DMS 273 (cell line): ENCODE data around the gene BCKDHA.
A peak's percentile ranks its signal among the peaks of the same experiment; 100 is the strongest.

Source experiments
- DNase-seq: peaks from one replicate; lab custom pipeline; 2025; ENCODE audit not compliant: unreplicated experiment; lab: John Stamatoyannopoulos, UW

The BCKDHA gene

DNA sequence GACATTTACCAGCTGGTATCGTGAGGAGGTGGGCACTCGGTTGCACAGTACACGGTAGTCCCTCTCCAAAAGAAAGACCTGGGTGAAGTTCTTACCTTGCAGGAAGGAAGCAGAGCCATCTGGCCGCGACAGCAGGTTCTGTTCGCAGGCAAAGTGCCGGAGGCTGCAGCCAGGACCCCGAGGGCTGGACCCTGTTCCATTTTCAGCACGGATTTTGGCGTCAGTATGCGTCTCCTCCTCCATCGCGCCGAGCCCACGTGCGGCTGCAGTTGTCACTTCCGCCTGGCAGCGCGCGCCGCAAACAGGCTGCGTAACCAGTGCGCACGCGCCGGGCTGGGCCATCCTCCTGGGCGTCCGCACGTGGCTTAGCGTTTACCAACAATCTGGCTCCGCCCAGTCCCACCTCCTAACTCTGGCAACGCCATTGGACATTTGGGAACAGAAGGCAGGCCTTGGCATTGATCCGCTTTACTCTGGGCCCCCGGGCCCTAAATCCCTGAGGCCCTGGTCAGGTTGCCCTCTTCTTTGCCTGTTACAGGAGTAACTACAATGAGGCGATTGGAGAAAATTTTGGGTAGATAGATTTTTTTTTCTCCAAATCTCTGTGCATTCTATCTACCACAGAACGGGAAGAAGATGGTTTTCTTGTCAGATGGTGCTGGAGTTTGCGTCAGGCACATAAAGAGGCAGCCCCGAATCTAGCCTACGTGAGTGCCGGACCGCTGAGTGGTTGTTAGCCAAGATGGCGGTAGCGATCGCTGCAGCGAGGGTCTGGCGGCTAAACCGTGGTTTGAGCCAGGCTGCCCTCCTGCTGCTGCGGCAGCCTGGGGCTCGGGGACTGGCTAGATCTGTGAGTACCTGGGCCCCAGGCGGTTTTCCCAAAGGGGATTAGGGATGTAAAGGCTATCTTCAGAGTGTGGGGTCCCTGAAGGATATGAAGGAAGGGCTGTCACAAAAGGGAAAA lies at the start of gene BCKDHA, which contains the start of gene EXOSC5:
Gene BCKDHA (plus strand): TSS at position 733 of the 964 bp plus-strand sequence. CDS start 10 bp downstream, at position 743.
Gene EXOSC5 (minus strand): TSS at position 274 of the 964 bp plus-strand sequence. CDS start 31 bp downstream, at position 243.
- DNase-seq, result peak; percentile 100

DNA sequence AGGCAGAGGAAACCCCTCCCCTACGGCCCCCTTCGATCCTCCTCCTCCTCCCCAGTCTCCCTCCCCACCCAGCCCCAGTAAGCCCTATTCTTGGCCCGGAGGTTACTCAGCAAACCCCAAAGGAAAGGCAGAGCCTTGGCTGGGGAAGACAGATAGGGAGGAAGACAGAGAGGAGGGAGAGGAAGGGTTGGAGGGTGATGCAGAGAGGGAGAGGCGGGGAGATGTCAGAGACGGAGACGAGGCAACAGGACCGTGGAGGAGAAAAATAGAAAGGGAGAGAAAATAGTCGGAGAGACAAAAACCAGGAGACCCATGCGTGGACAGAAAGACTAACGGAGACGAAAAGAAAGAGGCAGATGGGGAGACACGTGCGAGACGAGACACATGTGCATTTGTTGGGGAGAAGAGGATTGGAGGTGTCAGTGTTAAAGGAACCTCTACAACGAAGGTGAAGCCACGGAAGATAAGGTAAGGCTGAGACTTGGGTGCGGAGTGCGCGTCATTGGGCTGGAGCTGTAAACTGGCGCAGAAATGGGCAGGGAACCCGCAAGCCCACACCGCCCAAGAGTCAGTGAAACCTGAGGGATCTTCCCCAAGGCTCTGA lies 46.8 kb upstream of the BCKDHA start:
- DNase-seq, result peak; percentile 52

DNA sequence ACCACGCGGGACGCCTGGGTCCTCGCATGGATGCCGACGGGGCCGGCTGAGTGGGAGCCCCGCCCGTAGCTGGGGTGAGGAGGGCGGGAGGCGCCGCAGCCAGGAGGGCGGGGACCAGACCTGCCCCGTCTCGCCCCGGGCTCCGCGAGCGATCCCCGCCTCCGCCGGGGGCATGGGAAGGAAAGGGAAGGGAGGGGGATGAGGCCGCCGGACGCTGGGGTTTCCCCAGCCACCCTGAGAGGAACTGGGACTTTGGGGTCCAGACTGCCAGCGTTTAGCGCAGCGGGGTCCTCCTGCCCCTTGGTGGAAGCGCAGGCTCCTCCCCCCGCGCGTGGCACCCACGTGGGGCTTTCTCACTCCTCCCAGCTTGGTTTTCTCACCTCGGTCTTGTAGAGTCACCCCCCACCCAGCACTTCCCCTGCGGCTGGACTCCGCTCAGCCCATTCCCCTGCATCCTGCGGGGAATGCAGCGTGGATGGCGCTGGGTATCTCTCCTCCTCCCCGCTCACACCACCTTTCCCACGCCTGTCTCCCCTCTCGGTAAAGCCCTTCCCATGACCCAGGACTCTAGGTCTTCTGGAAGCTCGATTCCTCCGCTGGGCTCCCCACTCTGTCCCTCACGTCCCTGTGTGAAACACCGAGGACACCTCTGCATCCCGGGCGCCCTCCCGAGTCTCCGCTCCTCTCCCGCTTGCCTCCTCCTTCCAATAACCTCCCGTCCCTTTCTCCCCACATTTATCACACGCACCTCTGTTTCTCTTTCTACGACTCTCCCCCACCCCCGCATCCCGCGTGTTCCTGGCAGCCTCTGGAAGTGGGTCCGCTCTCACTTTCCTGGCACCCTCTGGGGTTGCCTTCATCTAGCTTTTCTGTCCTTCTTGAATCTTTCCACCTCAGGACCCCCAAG lies 46.0 kb upstream of the BCKDHA start:
- peak; percentile 74 for DNase-seq

DNA sequence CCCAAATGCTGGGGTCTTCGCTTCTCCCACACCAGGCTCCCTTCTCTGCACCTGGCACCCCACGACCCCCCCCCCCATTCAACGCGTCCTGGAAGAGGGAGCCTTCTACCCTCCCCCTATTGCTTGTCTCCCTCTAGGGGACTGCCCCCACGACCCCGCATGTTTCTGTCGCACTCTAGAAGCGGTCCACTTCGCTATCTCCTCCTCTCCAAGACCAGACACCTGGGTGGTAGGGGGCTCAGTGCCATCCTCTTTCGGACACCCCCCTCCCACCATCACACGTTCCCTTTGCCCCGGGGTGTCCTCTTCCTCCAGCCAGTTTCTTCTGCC lies 45.4 kb upstream of the BCKDHA start:
- DNase-seq, result no peak

DNA sequence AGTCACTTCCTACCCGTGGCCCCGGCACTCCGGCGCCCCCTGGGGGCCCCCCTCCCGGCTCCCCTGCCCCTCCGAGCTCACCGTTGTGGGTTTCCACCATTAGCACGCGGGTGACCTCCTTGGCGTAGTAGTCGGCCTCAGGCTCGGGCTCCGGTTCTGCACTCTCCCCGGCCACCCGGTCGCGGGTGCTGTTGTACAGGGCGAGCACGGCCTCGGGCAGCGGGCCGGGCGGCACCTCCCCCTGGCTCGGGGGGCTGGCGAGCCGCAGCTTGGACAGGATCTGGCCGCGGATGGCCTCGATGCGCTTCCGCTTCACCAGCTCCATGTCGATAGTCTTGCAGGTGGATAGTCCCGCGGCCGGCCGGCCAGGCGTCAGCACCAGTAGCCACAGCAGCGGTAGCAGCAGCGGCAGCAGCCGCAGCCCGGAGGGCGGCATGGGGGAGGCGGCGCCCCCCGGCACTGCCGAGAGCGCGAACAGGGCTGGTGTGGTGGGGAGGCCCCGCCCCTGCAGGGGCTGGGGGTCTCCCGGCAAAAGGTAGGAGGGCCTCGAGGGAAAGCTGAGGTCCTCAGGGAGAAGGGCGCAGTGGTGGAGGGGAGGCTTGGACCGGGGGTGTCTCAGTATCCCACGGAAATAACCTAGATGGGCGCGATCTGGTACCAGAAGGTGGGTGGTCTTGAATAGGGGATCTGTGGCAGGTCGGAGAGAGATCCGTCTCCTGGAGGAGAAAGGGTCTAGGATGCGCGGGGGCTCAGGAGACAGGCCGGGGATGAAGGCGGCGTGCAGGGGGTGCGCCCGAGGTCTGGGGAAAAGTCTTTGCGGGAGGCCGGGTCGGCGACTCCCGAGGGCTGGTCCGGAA lies 44.8 kb upstream of the BCKDHA start:
- DNase-seq, result peak; percentile 78

DNA sequence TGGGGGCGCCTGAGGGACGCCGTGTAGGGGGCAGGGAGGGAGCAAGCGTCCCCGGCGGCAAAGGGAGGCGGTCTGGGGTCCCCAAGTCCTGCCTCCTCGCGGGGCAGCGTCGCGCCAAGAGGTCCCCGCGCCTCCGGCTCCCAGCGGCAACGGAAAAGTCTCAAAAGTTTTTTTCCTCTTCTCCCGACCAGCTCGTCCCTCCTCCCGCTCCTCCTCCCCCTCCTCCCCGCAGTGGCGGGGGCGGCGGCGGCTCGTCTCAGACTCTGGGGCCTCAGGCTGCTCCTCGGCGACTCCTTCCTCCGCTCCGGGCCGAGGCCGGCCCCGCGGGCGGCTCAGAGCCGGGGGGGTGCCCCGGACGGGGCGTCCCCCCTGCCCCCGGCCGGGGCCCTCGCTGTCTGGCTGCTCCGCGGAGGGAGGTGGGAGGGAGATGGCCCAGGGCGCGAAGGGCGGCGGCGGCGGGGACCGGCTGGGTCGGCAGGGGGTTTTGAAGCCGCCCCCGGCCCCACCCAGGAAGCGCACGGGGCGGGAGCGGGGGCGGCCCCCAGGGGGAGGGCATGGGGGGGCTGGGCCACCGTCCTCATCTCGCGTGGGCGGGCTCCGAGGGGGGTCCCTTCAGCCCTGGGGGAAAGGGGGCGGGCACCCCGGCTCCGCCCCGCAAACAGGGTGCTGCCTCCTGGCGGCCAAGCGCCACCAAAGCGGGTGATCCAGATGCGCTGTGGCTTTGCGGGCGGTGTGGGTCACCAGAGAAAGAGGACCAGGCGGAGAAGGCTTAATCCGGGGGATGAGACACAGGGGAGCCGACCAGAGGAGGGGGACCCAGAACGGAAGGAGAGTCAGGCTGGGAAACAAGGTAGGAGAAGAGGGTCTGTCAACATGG lies 43.9 kb upstream of the BCKDHA start, which contains the start of gene TGFB1:
Gene TGFB1 (minus strand): TSS at position 457 of the 877 bp plus-strand sequence. CDS start 878 bp downstream, outside the sequence.
- peak; percentile 81 for DNase-seq

DNA sequence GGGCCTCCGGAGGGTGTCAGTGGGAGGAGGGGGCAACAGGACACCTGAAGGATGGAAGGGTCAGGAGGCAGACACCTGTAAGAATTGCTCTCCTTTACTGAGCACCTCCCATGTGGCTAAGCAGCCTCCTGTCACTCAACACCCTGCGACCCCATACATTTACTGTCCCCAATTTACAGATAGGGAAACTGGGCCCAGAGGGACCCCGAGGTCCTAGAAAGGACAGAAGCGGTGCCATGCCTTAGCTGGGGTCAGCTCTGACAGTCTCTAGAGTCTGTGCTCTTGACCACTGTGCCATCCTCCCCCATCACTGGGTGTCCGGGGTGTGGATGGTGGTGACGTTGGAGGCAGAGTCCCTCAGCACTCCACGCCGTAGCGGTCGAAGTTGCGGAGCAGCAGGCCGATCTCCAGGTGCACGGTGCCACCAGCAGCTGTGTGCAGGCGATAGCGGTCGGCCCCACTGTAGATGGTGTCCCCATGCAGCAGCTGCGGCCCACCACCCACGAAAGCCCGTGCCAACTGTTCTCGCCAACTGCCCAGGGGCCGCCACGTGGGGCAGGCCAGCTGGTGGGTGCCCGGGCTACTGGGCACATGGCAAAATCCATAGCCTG lies 43.2 kb upstream of the BCKDHA start:
- DNase-seq, result no peak

DNA sequence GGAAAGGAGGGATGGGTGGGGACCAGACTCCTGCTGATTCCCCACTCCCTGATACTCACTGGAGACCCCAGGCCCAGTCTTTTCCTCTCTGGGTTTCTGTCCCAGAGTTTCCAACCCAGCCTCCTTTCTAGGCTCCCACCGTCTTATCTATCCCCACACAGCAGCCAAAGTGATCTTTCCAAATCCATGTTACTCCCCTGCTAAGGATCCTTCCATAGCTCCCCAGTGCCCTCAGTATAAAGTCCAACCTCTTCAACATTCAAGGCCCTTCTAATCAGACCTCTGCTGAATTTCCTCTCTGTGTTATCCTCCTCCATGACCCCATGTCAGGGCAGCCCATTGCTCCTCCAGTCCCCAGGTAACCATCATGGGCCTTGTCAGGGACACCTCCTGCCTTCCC lies 42.6 kb upstream of the BCKDHA start:
- no peak for DNase-seq

DNA sequence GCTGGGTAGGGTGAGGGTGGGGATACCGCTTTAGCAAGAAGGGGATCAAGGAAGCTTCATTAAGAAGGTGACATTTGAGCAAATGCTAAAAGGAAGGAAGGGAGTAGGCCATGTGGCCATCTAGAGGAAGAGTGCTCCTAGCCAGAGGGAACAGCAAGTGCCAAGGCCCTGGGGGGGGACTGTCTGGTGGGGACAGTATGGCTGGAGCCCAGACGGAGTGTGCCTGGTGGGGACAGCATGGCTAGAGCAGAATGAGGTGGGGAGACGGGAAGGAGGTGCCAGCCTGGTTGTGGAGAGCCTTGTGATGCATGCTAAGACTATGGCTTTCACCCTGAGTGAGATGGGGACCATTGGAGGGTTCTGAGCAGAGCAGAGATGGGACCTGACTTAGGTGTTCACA lies 41.8 kb upstream of the BCKDHA start:
- no peak for DNase-seq

DNA sequence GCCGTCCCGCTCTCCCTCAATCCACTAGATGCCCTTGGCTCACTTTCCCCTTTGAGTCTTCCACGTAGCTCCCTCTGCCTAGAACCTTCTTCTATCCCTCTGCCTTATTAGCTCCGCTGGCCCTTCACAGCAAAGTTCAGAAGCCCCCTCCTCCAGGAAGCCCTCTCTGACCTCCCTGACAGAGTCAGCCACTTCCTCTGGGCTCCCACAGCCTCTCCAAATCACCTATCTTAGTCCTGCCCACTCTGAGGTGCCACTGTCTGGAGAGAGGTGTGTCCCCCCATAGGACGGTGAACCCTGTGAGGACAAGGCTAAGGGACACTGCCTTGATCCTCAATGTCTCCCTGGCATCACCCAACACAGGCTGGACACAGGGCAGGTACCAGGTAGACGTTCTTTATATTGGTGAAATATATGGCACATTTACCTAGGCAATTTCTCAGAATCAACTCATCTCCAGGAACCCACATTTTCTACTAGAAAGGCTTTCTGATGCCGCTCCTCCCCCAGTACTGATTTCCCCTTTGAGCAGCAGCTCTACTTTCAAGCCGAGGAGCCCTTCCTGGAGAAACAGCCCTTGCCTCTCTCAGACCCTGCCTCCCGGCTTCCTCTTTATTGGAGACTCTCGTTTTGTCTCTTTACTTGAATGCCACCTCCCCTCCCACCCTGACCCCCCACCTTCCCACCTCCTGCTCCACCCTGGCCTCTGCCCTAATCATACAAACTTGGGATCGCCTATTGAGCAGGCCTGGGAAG lies 40.5 kb upstream of the BCKDHA start:
- DNase-seq, result no peak

DNA sequence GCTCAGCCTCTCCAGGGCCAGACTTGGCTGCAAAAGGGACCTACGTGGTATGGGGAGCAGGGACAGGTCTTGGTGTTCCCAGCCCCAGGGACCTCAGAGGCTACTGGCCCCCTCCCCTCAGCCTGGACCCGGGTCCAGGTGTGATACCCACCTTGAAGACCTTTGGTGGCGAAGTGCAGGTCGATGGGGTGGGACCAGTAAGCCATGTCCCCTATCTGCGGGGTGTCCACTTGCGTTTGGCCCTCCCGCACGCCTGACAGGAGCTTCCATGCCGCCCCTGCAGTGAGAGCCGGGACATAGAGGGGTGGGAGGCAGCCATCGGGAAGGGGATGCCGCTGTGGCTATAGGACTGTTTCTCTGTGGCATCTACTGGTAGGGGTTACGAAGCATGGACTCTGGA lies 39.9 kb upstream of the BCKDHA start:
- DNase-seq, result no peak

DNA sequence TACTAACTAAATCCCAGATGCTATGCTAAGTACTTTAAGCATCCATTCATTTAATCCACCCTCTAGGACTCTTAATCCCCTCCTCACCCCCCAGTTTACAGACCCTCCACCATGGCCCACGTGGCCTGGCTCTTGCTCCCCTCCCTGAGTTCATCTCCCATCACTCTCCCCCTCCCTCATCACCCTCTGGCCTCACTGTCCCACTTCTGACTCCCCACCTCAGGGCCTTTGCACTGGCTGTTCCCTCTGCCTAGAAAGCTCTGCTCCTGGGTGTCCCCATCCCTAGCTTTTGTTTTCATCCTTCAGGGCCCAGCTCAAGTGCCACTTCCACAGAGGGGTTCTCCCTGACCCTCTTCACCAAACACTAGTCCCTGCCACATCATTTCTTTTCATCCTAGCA lies 37.9 kb upstream of the BCKDHA start:
- DNase-seq, result no peak

DNA sequence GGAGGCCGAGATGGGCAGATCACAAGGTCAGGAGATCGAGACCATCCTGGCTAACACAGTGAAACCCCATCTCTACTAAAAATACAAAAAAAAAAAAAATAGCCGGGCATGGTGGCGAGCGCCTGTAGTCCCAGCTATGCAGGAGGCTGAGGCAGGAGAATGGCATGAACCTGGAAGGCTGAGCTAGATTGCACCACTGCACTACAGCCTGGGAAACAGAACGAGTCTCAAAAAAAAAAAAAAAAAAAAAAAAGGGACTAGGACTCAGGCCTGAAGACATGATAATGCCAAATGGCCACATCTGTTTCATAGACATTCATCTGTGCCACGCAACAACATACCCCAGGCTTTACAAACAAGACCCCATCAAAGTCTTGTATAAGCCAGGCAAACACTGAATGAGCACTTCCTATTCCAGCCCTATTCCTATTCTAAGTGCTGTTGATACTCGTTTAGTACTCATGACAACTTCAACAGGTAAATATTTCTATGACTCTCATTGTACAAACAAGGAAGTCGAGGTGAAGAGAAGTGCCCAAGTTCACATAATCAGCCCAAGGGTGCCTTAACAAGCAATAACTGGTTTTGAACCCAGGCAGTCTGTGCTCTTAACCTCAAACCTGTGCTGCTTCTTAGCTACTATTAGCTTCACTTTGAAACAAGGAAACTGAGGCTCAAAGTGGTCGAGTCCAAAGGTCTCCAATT lies 35.3 kb upstream of the BCKDHA start:
- no peak for DNase-seq

DNA sequence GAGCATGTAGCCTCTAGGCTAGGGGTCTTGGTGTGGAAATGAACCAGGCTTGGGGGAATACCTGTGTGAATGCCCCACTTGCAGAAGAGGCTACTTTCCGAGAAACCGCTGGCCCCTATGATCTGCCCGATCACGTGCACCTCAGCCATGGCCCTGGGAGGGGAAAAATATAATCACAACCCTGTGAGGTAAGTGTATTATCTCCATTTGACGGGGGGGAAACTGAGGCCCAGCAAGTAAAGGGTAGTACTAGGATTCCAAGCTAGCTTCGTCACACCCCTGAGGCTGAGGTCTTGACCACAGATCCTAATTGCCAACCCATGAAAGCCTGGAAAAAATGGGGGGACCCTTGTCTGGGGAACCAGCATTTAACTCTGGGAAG lies 34.3 kb upstream of the BCKDHA start:
- no peak for DNase-seq

DNA sequence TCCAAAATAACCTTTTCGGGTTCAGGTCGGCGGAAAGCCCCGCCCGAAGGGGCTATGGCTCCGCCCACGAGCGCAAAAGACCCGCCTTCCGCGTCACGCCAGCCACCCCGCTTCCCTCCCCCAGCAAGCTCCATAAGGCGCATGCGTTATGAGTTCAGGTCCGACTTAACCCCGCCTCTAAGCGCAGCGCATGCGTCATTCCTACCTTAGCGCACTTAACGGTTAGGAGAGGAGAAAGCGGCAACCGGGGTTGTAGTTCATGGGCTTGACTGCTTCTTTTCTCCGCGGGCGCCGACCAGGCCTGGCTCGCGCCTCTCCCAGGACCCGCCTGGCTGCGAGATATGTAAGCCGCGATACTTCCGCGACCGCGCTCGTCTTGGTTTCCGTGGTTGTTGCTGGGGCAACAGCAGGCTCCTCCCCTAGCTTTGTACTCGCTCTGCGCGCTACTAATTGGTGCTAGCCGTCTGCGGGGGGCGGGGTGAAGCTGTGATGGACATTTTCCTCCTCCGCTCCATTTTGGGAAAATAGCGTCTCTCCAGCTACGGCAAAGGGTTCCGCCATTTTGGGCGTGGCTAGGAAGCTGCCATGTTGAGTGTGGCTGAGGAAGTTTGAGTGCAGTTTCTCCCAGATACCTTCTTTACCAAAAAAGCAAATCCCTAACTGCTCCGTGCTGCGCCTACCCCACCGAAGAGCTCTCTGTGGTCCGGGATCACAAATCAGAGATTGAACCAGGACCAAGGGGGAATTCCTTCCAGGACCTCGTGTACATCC lies 33.7 kb upstream of the BCKDHA start, which contains the start of gene B9D2:
Gene B9D2 (minus strand): TSS at position 397 of the 771 bp plus-strand sequence. CDS start 630 bp downstream, outside the sequence.
- peak; percentile 99 for DNase-seq

DNA sequence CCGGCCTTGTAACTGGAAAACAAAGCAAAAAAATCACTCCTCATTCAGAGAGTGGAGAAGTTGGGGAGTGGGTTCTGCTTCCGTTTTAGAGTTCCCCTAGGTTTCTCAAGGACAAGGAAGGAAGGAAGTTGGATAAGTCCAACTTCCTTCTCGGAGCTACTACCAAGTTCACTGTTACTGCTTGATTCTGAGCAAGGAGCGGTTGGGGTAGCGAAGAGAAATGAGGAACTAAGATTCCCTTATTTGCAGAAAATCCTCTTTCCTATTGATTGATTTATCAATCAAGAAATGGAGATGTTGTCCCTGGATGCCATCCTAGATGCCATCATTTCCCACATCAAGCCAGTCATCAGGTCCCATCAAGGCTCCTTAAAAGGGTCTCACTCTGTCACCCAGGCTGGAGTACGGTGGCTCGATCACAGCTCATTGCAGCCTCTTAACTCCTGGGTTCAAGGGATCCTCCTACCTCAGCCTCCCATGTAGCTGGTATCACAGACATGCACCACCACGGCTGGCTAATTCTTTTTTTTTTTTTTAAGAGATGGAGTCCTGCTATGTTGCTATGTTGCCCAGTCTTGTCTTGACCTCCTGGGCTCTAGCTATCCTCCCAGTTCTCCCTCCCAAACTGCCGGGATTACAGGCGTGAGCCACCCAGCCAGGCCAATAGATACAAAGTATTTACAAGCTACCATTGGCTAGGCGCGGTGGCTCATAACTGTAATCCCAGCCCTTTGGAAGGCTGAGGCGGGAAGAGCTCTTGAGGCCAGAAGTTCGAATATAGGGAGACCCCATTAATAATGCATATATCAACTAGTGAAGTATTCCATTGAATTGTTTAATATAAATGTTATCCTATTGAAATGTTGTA lies 32.9 kb upstream of the BCKDHA start:
- no peak for DNase-seq
